Fibroblast of lung (primary cell): ENCODE data around the gene KLF3. TPM values are rescaled to one million over a fixed set of nuclear protein-coding genes. Genes with fewer than 3 reads are reported as not detected.

Source experiments
- DNase-seq, 2 donors: peaks; one replicate each; pipeline versions ENCODE4 v3.0.0 to v3.0.0-alpha.2; 2010; ENCODE audit warnings: low read depth in 2 of 2
- H2AFZ ChIP-seq: 2 replicates; pipeline ENCODE4 v1.5.1; 2012; ENCODE audit warnings: low read length, control low read depth, inconsistent platforms
- H3K27ac ChIP-seq: 2 replicates; pipeline ENCODE4 v1.5.1; 2011; ENCODE audit warnings: low read length, control low read depth; ENCODE audit not compliant: insufficient read depth
- H3K27me3 ChIP-seq: 2 replicates; pipeline ENCODE4 v1.5.1; 2011; ENCODE audit warnings: mild to moderate bottlenecking, low read length; ENCODE audit not compliant: control insufficient read depth, insufficient read depth
- H3K36me3 ChIP-seq: 2 replicates; pipeline ENCODE4 v1.5.1; 2011; ENCODE audit warnings: low read length; ENCODE audit not compliant: control insufficient read depth, insufficient read depth
- H3K4me1 ChIP-seq: 2 replicates; pipeline ENCODE4 v1.5.1; 2011; ENCODE audit warnings: low read length; ENCODE audit not compliant: control insufficient read depth, insufficient read depth; ENCODE audit errors: extremely low read depth
- H3K4me2 ChIP-seq: 2 replicates; pipeline ENCODE4 v1.5.1; 2011; ENCODE audit warnings: low read length, control low read depth; ENCODE audit not compliant: insufficient read depth; ENCODE audit errors: extremely low read depth
- H3K4me3 ChIP-seq, 4 experiments: fragments of 200-600 bp in 1 of 4; sonication (generic) in 1 of 4; replicated peaks in 1 of 4; 2 replicates each; pipeline ENCODE4 v1.5.1; 2011 to 2016; ENCODE audit warnings: low read length in 4 of 4, low read depth in 3 of 4, mild to moderate bottlenecking in 3 of 4, control low read depth in 2 of 4, inconsistent platforms in 1 of 4, mixed read lengths in 1 of 4; ENCODE audit not compliant: insufficient read depth in 1 of 4; ENCODE audit errors: control extremely low read depth in 1 of 4
- H3K79me2 ChIP-seq: 2 replicates; pipeline ENCODE4 v1.5.1; 2012; ENCODE audit warnings: mild to moderate bottlenecking, low read length, inconsistent platforms; ENCODE audit not compliant: control insufficient read depth, insufficient read depth
- H3K9ac ChIP-seq: 2 replicates; pipeline ENCODE4 v1.5.1; 2011; ENCODE audit warnings: mild to moderate bottlenecking, low read length, control low read depth; ENCODE audit not compliant: insufficient read depth
- H3K9me3 ChIP-seq: 2 replicates; pipeline ENCODE4 v1.5.1; 2012; ENCODE audit warnings: low read depth, low read length; ENCODE audit not compliant: control insufficient read depth, insufficient read depth
- H4K20me1 ChIP-seq: 2 replicates; pipeline ENCODE4 v1.5.1; 2011; ENCODE audit warnings: low read length; ENCODE audit not compliant: control insufficient read depth, insufficient read depth; ENCODE audit errors: extremely low read depth
- CTCF ChIP-seq, 2 donors: IDR thresholded peaks in 1 of 2; conservative IDR thresholded peaks in 1 of 2; 1 replicate in 1 of 2; 2 replicates in 1 of 2; pipeline ENCODE4 v1.5.1; 2011 to 2012; ENCODE audit warnings: low read length in 2 of 2, control low read depth in 1 of 2, inconsistent platforms in 1 of 2, low read depth in 1 of 2, mild to moderate bottlenecking in 1 of 2
- EZH2 ChIP-seq: IDR thresholded peaks from 2 replicates; pipeline ENCODE4 v1.5.1; 2012; ENCODE audit warnings: low read length, control low read depth, mild to moderate bottlenecking; ENCODE audit errors: missing control alignments
- polyA plus RNA-seq, 2 donors: library from polyadenylated mRNA; depleted of rRNA in 1 of 2; stranded (reverse) in 1 of 2; unstranded in 1 of 2; fragments of >200 nt; gene quantifications; 2 replicates each; pipeline ENCODE4 v1.2.1, GENCODE V29; 2011 to 2012; ENCODE audit warnings: missing spikeins in 1 of 2
- total RNA-seq: library from RNA; depleted of rRNA; stranded (reverse); fragments of >200 nt; gene quantifications from 2 replicates; pipeline ENCODE4 v1.2.1, GENCODE V29; 2014

The KLF3 gene
- total and polyA plus RNA-seq, 2 donors (not counting 1 experiment from before 2014, with no cell fraction given) = 12.4 to 18.9 TPM

GRCh38 chr4:38659346-38659745 lies 4.7 kb upstream of the KLF3 start:
- Histone ChIP-seq H3K79me2 (peaks cover 3% of the 10 kb centered on the region), H3K36me3 (no peaks in the 10 kb centered on the region), H3K9me3 (no peaks in the 10 kb centered on the region), H3K4me1 (no peaks in the 10 kb centered on the region), H2AFZ (no peak overlapping the region), H3K4me3 (no peak overlapping the region), H3K4me2 (no peak overlapping the region), H3K9ac (no peak overlapping the region), H4K20me1 (no peaks in the 10 kb centered on the region), H3K27ac (no peak overlapping the region), H3K27me3 (no peaks in the 10 kb centered on the region)
- TF ChIP-seq EZH2 (no peak), CTCF (conservative IDR thresholded peaks at IDR 0.05 in 1 of 2, IDR thresholded peaks at IDR 0.05 in 1 of 2; ENCODE audit: low read depth in 1 of 2, low read length in 2 of 2) (no peak)
- DNase-seq = no peak

- H3K4me2 ChIP-seq = no peak overlapping the region
- H3K79me2 ChIP-seq = peaks cover 17% of the 10 kb centered on the region
- no peak for DNase-seq
- no peak overlapping the region for H3K9ac ChIP-seq
- no peaks in the 10 kb centered on the region for H3K36me3 ChIP-seq
- TF ChIP-seq EZH2 (no peak), CTCF (conservative IDR thresholded peaks at IDR 0.05 in 1 of 2, IDR thresholded peaks at IDR 0.05 in 1 of 2; ENCODE audit: low read depth in 1 of 2, low read length in 2 of 2) (no peak)
- H3K27me3 ChIP-seq = no peaks in the 10 kb centered on the region
- H2AFZ ChIP-seq = no peak overlapping the region
- H3K4me1 ChIP-seq = no peaks in the 10 kb centered on the region
- no peak overlapping the region for H3K27ac ChIP-seq
- no peaks in the 10 kb centered on the region for H3K9me3 ChIP-seq
- no peaks in the 10 kb centered on the region for H4K20me1 ChIP-seq
- no peak overlapping the region for H3K4me3 ChIP-seq
Observed at GRCh38 chr4:38660838-38661237, 3.2 kb upstream of the KLF3 start.

GRCh38 chr4:38661371-38661770 lies 2.6 kb upstream of the KLF3 start:
- Histone ChIP-seq H3K4me2 (no peak overlapping the region), H4K20me1 (no peaks in the 10 kb centered on the region), H3K27me3 (no peaks in the 10 kb centered on the region), H3K27ac (no peak overlapping the region), H3K4me1 (no peaks in the 10 kb centered on the region), H3K4me3 (no peak overlapping the region), H2AFZ (no peak overlapping the region), H3K9ac (no peak overlapping the region), H3K36me3 (no peaks in the 10 kb centered on the region), H3K9me3 (no peaks in the 10 kb centered on the region), H3K79me2 (peaks cover 22% of the 10 kb centered on the region)
- no peak for TF ChIP-seq CTCF (conservative IDR thresholded peaks at IDR 0.05 in 1 of 2, IDR thresholded peaks at IDR 0.05 in 1 of 2; ENCODE audit: low read depth in 1 of 2, low read length in 2 of 2)
- no peak for TF ChIP-seq EZH2
- DNase-seq = no peak
